K562 (cell line): Measurements from ENCODE around the gene TP63. TPM values are rescaled to one million over a fixed set of nuclear protein-coding genes. Genes with fewer than 3 reads are reported as not detected.

ENCODE experiments used
- ATAC-seq: fragments of 200-7000 bp; cut with Tn5 transposase; 3 replicates; pipeline ENCODE4 v1.9.1; 2020; ENCODE audit warnings: moderate library complexity
- BruUV-seq: library from RNA; stranded (reverse); fragments of 400-500 nt; replicated peaks from 2 replicates; lab custom pipeline; 2021; lab: Mats Ljungman, UMichigan
- CTCF ChIA-PET: fragments of 300-600 bp; formaldehyde crosslinking; extraction: SDS; loops from one replicate; lab custom pipeline; 2021; ENCODE audit warnings: low intra/inter-chr PET ratio; lab: Yijun Ruan, JAX
- POLR2A ChIA-PET: fragments of 300-600, 350-650 bp; sonication (Branson Sonifier 250); formaldehyde crosslinking; extraction: SDS; loops from one replicate; lab custom pipeline; 2021; ENCODE audit warnings: antibody characterized with exemption, inconsistent platforms; lab: Yijun Ruan, JAX
- DNase-seq, 4 experiments: peaks; one replicate each; pipeline versions ENCODE4 v3.0.0 to v3.0.0-alpha.2; 2011 to 2018; ENCODE audit warnings: low spot score in 3 of 4, mixed read lengths in 3 of 4; ENCODE audit errors: extremely low read depth in 1 of 4
- FAIRE-seq: peaks from 2 replicates; lab custom pipeline; 2011; peaks lifted over from hg19 to GRCh38; lab: Jason Lieb, UNC
- H2AFZ ChIP-seq: 2 replicates; pipeline ENCODE4 v1.6.0; 2011; ENCODE audit warnings: low read depth, low read length, control low read depth, inconsistent platforms
- H3K27ac ChIP-seq: fragments of 200-600 bp; 3 replicates; pipeline ENCODE4 v1.8.0; 2011; ENCODE audit warnings: low read depth, mild to moderate bottlenecking, control low read depth, inconsistent platforms, low read length, moderate library complexity, mixed read lengths; ENCODE audit errors: extremely low read depth
- H3K27me3 ChIP-seq, 2 experiments: fragments of 300-600 bp in 1 of 2; 2 replicates in 1 of 2; 3 replicates in 1 of 2; pipeline versions ENCODE4 v1.6.0 to v1.8.0; 2011; ENCODE audit warnings: inconsistent platforms in 2 of 2, low read length in 2 of 2, mild to moderate bottlenecking in 1 of 2, mixed read lengths in 1 of 2, moderate library complexity in 1 of 2; ENCODE audit not compliant: control insufficient read depth in 2 of 2, insufficient read depth in 2 of 2
- H3K36me3 ChIP-seq: fragments of 300-600 bp; 3 replicates; pipeline ENCODE4 v1.8.0; 2011; ENCODE audit warnings: mild to moderate bottlenecking, low read length, inconsistent platforms; ENCODE audit not compliant: control insufficient read depth, insufficient read depth
- H3K4me1 ChIP-seq, 2 experiments: fragments of 200-600 bp in 1 of 2; replicated peaks in 1 of 2; 2 replicates in 1 of 2; 3 replicates in 1 of 2; pipeline versions ENCODE4 v1.5.1 to v1.8.0; 2011; ENCODE audit warnings: inconsistent platforms in 2 of 2, low read length in 2 of 2, mild to moderate bottlenecking in 1 of 2, mixed read lengths in 1 of 2, moderate library complexity in 1 of 2; ENCODE audit not compliant: control insufficient read depth in 2 of 2, insufficient read depth in 2 of 2
- H3K4me2 ChIP-seq: 2 replicates; pipeline ENCODE4 v1.6.1; 2011; ENCODE audit warnings: low read length, control low read depth, inconsistent platforms, mixed read lengths; ENCODE audit not compliant: insufficient read depth
- H3K4me3 ChIP-seq: fragments of 200-600 bp; sonication (generic), shearing (Covaris generic); 2 replicates; pipeline ENCODE4 v1.5.1; 2016; ENCODE audit warnings: control low read depth, inconsistent platforms
- H3K79me2 ChIP-seq: fragments of 200-600 bp; 3 replicates; pipeline ENCODE4 v1.8.0; 2011; ENCODE audit warnings: low read length, inconsistent platforms; ENCODE audit not compliant: control insufficient read depth, insufficient read depth
- H3K9ac ChIP-seq, 2 experiments: 2 replicates each; pipeline versions ENCODE4 v1.6.0 to v1.6.1; 2011; ENCODE audit warnings: low read depth in 2 of 2, low read length in 2 of 2, control low read depth in 1 of 2, inconsistent platforms in 1 of 2, mild to moderate bottlenecking in 1 of 2, mixed read lengths in 1 of 2; ENCODE audit not compliant: insufficient read depth in 1 of 2
- H3K9me1 ChIP-seq: one replicate; pipeline ENCODE4 v1.6.0; 2011; ENCODE audit warnings: inconsistent platforms, mild to moderate bottlenecking, low read length, moderate library complexity; ENCODE audit not compliant: control insufficient read depth, insufficient read depth
- H3K9me3 ChIP-seq: replicated peaks from 2 replicates; pipeline ENCODE4 v1.5.1; 2011; ENCODE audit warnings: low read depth, low read length, inconsistent platforms; ENCODE audit not compliant: control insufficient read depth, insufficient read depth
- H4K20me1 ChIP-seq: replicated peaks from 2 replicates; pipeline ENCODE4 v1.6.1; 2011; ENCODE audit warnings: low read length, inconsistent platforms, mixed read lengths; ENCODE audit not compliant: control insufficient read depth, insufficient read depth
- CHD1 ChIP-seq: fragments of 200-600 bp; sonication (generic); IDR thresholded peaks from one replicate; pipeline ENCODE4 v1.6.1; 2012; ENCODE audit warnings: mild to moderate bottlenecking, moderate library complexity, low read length, inconsistent platforms
- GTF3C2 ChIP-seq: IDR thresholded peaks from 3 replicates; pipeline ENCODE4 v1.6.1; 2011; ENCODE audit warnings: borderline replicate concordance, mild to moderate bottlenecking, moderate library complexity; ENCODE audit not compliant: insufficient read length; ENCODE audit errors: extremely low read depth
- HNRNPH1 ChIP-seq: fragments of 200-400 bp; formaldehyde crosslinking; optimal IDR thresholded peaks from 2 replicates; pipeline ENCODE3; 2017; ENCODE audit warnings: low read depth, mild to moderate bottlenecking, low read length, moderate library complexity
- NR4A1 ChIP-seq, 2 experiments: fragments of 250-450 bp in 1 of 2; fragments of 450-650 bp in 1 of 2; sonication (Bioruptor Pico) in 1 of 2; IDR thresholded peaks; 2 replicates each; pipeline versions ENCODE4 v1.4.0 to v1.6.1; 2016 to 2020; ENCODE audit warnings: mild to moderate bottlenecking in 2 of 2, missing compliant biosample characterization in 1 of 2, missing genetic modification characterization in 1 of 2, moderate library complexity in 1 of 2
- SMAD3 ChIP-seq: fragments of 450-650 bp; formaldehyde crosslinking; conservative IDR thresholded peaks from 2 replicates; pipeline ENCODE4 v1.4.0; 2020; ENCODE audit warnings: mild to moderate bottlenecking
- SMARCB1 ChIP-seq: IDR thresholded peaks from 2 replicates; pipeline ENCODE4 v1.6.1; 2011; ENCODE audit warnings: improper control_type of control experiment, low read depth; ENCODE audit not compliant: insufficient read length
- TARDBP ChIP-seq: fragments of 450-650 bp; IDR thresholded peaks from 2 replicates; pipeline ENCODE4 v1.6.1; 2016
- ZNF263 ChIP-seq: sonication (generic); formaldehyde crosslinking; IDR thresholded peaks from 2 replicates; pipeline ENCODE4 v1.8.0; 2022; ENCODE audit warnings: mild to moderate bottlenecking, missing genetic modification reagents, borderline replicate concordance
- ZNF431 ChIP-seq: sonication (generic); formaldehyde crosslinking; IDR thresholded peaks from 2 replicates; pipeline ENCODE4 v1.8.0; 2022; ENCODE audit warnings: mild to moderate bottlenecking, missing genetic modification reagents
- ZNF589 ChIP-seq: fragments of 200-800 bp; sonication (Bioruptor generic); IDR thresholded peaks from 2 replicates; pipeline ENCODE4 v1.6.1; 2016; ENCODE audit warnings: low read depth, missing genetic modification characterization, missing compliant biosample characterization
- ZNF592 ChIP-seq: fragments of 450-650 bp; IDR thresholded peaks from 2 replicates; pipeline ENCODE4 v1.6.1; 2017; ENCODE audit warnings: antibody characterized with exemption, mild to moderate bottlenecking
- in situ Hi-C: fragments of 300-500 bp; cut with MboI; formaldehyde crosslinking; loops from 4 replicates; pipeline ENCODE4 v1.15.0; 2018; ENCODE audit warnings: inconsistent platforms, mixed read lengths
- intact Hi-C: fragments of 100-400 bp; cut with micrococcal nuclease; formaldehyde crosslinking; loops from 2 replicates; pipeline ENCODE4 v1.14.2; 2022
- polyA plus RNA-seq, 8 experiments: library from polyadenylated mRNA; depleted of rRNA in 4 of 8; stranded (reverse) in 5 of 8; unstranded in 3 of 8; fragments of >200 nt; fragmentation: Nextera tagmentation in 2 of 8; fragmentation: Illumina TruSeq in 1 of 8; extraction: Ambion mirVana in 2 of 8; extraction: Trizol in 1 of 8; gene quantifications; 2 replicates each; pipeline versions ENCODE4 v1.2.1 to v1.2.3, GENCODE V29; 2011 to 2014; ENCODE audit warnings: inconsistent platforms in 1 of 8, missing spikeins in 1 of 8
- total RNA-seq, 7 experiments: library from RNA; depleted of rRNA in 6 of 7; stranded (reverse); fragments of >200 nt in 6 of 7; fragmentation: Illumina TruSeq in 2 of 7; extraction: Trizol in 2 of 7; gene quantifications; 2 replicates each; pipeline versions ENCODE4 v1.2.1 to v1.2.3, GENCODE V29; 2011 to 2021; ENCODE audit warnings: low replicate concordance in 1 of 7
- TF ChIP-seq, protein P1 (sequence below): fragments of 250-450 bp; sonication (Bioruptor Pico); IDR thresholded peaks from 2 replicates; pipeline ENCODE4 v1.9.0; 2021; ENCODE audit warnings: mild to moderate bottlenecking, inconsistent platforms

TP63 gene
- total and polyA plus RNA-seq, 9 of the 15 experiments (the other 6 are each of a cell fraction or from before 2014, with no cell fraction given) = 0.32 to 1.4 (median 0.50) TPM

- no TSS peak for BruUV-seq
- Histone ChIP-seq H3K27me3 (no peaks in the 10 kb centered on the region), H2AFZ (no peak overlapping the region), H3K79me2 (no peaks in the 10 kb centered on the region), H3K4me3 (no peak overlapping the region), H3K4me2 (no peak overlapping the region), H3K9ac (no peak overlapping the region), H4K20me1 (no peaks in the 10 kb centered on the region), H3K4me1 (no peaks in the 10 kb centered on the region), H3K9me1 (no peaks in the 10 kb centered on the region), H3K9me3 (no peaks in the 10 kb centered on the region), H3K27ac (no peak overlapping the region), H3K36me3 (no peaks in the 10 kb centered on the region)
- ATAC-seq (no peak), DNase-seq (no peak), FAIRE-seq (no peak)
- ChIA-PET CTCF (no interaction called here), POLR2A (no interaction called here)
- intact Hi-C loops (no loop called here), in situ Hi-C loops (no loop called here)
- no peak for TF ChIP-seq ZNF431
- TF ChIP-seq TARDBP = no peak
- no peak for TF ChIP-seq SMARCB1
- no peak for TF ChIP-seq SMAD3
- TF ChIP-seq ZNF589 = no peak
- no peak for TF ChIP-seq CHD1
- TF ChIP-seq ZNF592 = no peak
- TF ChIP-seq NR4A1 (CRISPR knock-in tag; IDR thresholded peaks at IDR 0.05) = no peak
- no peak for TF ChIP-seq NR4A1 (tag; IDR thresholded peaks at IDR 0.05)
- no peak for TF ChIP-seq HNRNPH1
- TF ChIP-seq ZNF263 = no peak
- TF ChIP-seq, protein P1, sequence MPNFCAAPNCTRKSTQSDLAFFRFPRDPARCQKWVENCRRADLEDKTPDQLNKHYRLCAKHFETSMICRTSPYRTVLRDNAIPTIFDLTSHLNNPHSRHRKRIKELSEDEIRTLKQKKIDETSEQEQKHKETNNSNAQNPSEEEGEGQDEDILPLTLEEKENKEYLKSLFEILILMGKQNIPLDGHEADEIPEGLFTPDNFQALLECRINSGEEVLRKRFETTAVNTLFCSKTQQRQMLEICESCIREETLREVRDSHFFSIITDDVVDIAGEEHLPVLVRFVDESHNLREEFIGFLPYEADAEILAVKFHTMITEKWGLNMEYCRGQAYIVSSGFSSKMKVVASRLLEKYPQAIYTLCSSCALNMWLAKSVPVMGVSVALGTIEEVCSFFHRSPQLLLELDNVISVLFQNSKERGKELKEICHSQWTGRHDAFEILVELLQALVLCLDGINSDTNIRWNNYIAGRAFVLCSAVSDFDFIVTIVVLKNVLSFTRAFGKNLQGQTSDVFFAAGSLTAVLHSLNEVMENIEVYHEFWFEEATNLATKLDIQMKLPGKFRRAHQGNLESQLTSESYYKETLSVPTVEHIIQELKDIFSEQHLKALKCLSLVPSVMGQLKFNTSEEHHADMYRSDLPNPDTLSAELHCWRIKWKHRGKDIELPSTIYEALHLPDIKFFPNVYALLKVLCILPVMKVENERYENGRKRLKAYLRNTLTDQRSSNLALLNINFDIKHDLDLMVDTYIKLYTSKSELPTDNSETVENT = no peak
- no peak for TF ChIP-seq GTF3C2
Measured at GRCh38 chr3:189908646-189909045, 277.5 kb downstream of the TP63 start.
